PC-3 (cell line): ENCODE results near the gene ETNK1. TPM values are rescaled to one million over a fixed set of nuclear protein-coding genes. Genes with fewer than 3 reads are reported as not detected.

Experiments used
- ATAC-seq: fragments of 200-7000 bp; cut with Tn5 transposase; 2 replicates; pipeline ENCODE4 v1.9.1; 2020; ENCODE audit warnings: mild to moderate bottlenecking, moderate library complexity
- BruUV-seq: library from RNA; stranded (reverse); fragments of 400-500 nt; replicated peaks from 2 replicates; lab custom pipeline; 2021; lab: Mats Ljungman, UMichigan
- CTCF ChIA-PET: fragments of 300-600 bp; sonication (Branson Sonifier 250); formaldehyde crosslinking; loops from one replicate; lab custom pipeline; 2022; ENCODE audit warnings: antibody characterized with exemption; lab: Charles Lee
- POLR2A ChIA-PET: fragments of 300-600 bp; sonication (Branson Sonifier 250); formaldehyde crosslinking; loops from one replicate; lab custom pipeline; 2022; ENCODE audit warnings: antibody characterized with exemption; ENCODE audit not compliant: unreplicated experiment; lab: Charles Lee
- DNase-seq: peaks from one replicate; pipeline ENCODE4 v3.0.0-alpha.2; 2015
- H2AFZ ChIP-seq: fragments of 300-600 bp; sonication (generic); 2 replicates; pipeline ENCODE4 v1.6.0; 2016; ENCODE audit warnings: antibody characterized with exemption, low read length
- H3F3A ChIP-seq: fragments of 300-600 bp; sonication (generic); one replicate; pipeline ENCODE4 v1.6.0; 2017; ENCODE audit warnings: antibody characterized with exemption, low read length, control low read depth, mild to moderate bottlenecking; ENCODE audit not compliant: unreplicated experiment
- H3K27ac ChIP-seq: fragments of 300-600 bp; sonication (generic); 2 replicates; pipeline ENCODE4 v1.5.1; 2016; ENCODE audit warnings: mild to moderate bottlenecking, low read length
- H3K27me3 ChIP-seq: fragments of 300-600 bp; sonication (generic); 2 replicates; pipeline ENCODE4 v1.6.1; 2016; ENCODE audit warnings: low read length, mixed read lengths
- H3K36me3 ChIP-seq: fragments of 300-600 bp; sonication (generic); 2 replicates; pipeline ENCODE4 v1.6.1; 2016; ENCODE audit warnings: low read depth, mixed run types, low read length, mixed read lengths
- H3K4me1 ChIP-seq: fragments of 300-600 bp; sonication (generic); 2 replicates; pipeline ENCODE4 v1.5.1; 2016; ENCODE audit warnings: low read length; ENCODE audit not compliant: insufficient read depth
- H3K4me2 ChIP-seq: fragments of 300-600 bp; sonication (generic); 2 replicates; pipeline ENCODE4 v1.6.0; 2016; ENCODE audit warnings: low read length
- H3K4me3 ChIP-seq: fragments of 300-600 bp; sonication (generic); 2 replicates; pipeline ENCODE4 v1.5.1; 2016; ENCODE audit warnings: mild to moderate bottlenecking, low read length, mixed read lengths
- H3K79me2 ChIP-seq: fragments of 300-600 bp; sonication (generic); 2 replicates; pipeline ENCODE4 v1.6.1; 2017; ENCODE audit warnings: low read length, mixed read lengths
- H3K9ac ChIP-seq: fragments of 300-600 bp; sonication (generic); 2 replicates; pipeline ENCODE4 v1.6.0; 2016; ENCODE audit warnings: mild to moderate bottlenecking, low read length
- H3K9me2 ChIP-seq: fragments of 300-600 bp; sonication (generic); replicated peaks from 2 replicates; pipeline ENCODE4 v1.6.1; 2016; ENCODE audit warnings: mixed run types, low read length, mixed read lengths
- H3K9me3 ChIP-seq: fragments of 300-600 bp; sonication (generic); 2 replicates; pipeline ENCODE4 v1.6.1; 2016; ENCODE audit warnings: low read length, mixed read lengths
- H4K20me1 ChIP-seq: fragments of 300-600 bp; sonication (generic); 2 replicates; pipeline ENCODE4 v1.6.1; 2016; ENCODE audit warnings: low read length, mixed read lengths
- EZH2 ChIP-seq: fragments of 300-600 bp; sonication (generic); IDR thresholded peaks from one replicate; pipeline ENCODE4 v1.6.1; 2017; ENCODE audit warnings: antibody characterized with exemption, mild to moderate bottlenecking, low read length; ENCODE audit not compliant: unreplicated experiment
- EZH2phosphoT487 ChIP-seq: fragments of 300-600 bp; sonication (generic); IDR thresholded peaks from 2 replicates; pipeline ENCODE4 v1.6.1; 2018; ENCODE audit warnings: mild to moderate bottlenecking, antibody characterized with exemption, low read length, borderline replicate concordance
- intact Hi-C: fragments of 100-400 bp; cut with micrococcal nuclease; formaldehyde crosslinking; loops from 2 replicates; pipeline ENCODE4 v1.9.0; 2023
- total RNA-seq: library from RNA; depleted of rRNA; stranded (reverse); fragments of >200 nt; gene quantifications from 2 replicates; pipeline ENCODE4 v1.2.3, GENCODE V29; 2014
- TF ChIP-seq, protein P1 (sequence below): fragments of 300-600 bp; sonication (generic); conservative IDR thresholded peaks from 2 replicates; pipeline ENCODE4 v1.5.1; 2017; ENCODE audit warnings: antibody characterized with exemption, low read depth, mild to moderate bottlenecking, low read length

The ETNK1 gene
- total RNA-seq, 1 experiment from 2014 or later = 17.8 TPM

DNA sequence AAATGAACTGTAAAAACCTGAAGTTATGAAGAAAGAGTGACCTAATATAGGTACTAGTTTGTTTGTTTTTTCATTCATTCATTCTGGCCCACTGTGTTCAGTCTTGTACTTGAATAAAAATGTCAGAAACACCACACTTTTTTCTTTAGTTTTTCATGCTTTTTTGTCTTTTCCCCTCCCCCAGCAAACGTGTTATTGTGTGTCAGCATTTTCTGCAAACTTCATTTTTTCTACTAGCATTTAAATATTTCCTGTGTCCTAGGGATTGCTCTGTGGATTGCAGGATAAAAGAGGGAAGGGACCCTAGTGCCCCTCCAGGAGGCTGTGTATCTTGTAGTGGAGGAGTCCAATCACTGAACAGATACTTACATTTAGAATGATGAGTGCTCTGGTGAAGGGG lies 42.2 kb downstream of the ETNK1 start:
- no peaks in the 10 kb centered on the region for H3K9me2 ChIP-seq
- H3K36me3 ChIP-seq = no peaks in the 10 kb centered on the region; the same call in 1 of the 2 replicates
- no TSS peak for BruUV-seq
- H2AFZ ChIP-seq = no peak overlapping the region
- no peaks in the 10 kb centered on the region for H3F3A ChIP-seq
- H3K27me3 ChIP-seq = no peaks in the 10 kb centered on the region
- DNase-seq (no peak), ATAC-seq (no peak)
- no peak overlapping the region for H3K27ac ChIP-seq
- ChIA-PET POLR2A (no interaction called here), CTCF (no interaction called here)
- no peaks in the 10 kb centered on the region for H3K9me3 ChIP-seq
- no peaks in the 10 kb centered on the region for H4K20me1 ChIP-seq
- H3K79me2 ChIP-seq = no peaks in the 10 kb centered on the region
- H3K4me2 ChIP-seq = no peak overlapping the region
- intact Hi-C loops = no loop called here
- no peaks in the 10 kb centered on the region for H3K4me1 ChIP-seq
- TF ChIP-seq, protein P1, sequence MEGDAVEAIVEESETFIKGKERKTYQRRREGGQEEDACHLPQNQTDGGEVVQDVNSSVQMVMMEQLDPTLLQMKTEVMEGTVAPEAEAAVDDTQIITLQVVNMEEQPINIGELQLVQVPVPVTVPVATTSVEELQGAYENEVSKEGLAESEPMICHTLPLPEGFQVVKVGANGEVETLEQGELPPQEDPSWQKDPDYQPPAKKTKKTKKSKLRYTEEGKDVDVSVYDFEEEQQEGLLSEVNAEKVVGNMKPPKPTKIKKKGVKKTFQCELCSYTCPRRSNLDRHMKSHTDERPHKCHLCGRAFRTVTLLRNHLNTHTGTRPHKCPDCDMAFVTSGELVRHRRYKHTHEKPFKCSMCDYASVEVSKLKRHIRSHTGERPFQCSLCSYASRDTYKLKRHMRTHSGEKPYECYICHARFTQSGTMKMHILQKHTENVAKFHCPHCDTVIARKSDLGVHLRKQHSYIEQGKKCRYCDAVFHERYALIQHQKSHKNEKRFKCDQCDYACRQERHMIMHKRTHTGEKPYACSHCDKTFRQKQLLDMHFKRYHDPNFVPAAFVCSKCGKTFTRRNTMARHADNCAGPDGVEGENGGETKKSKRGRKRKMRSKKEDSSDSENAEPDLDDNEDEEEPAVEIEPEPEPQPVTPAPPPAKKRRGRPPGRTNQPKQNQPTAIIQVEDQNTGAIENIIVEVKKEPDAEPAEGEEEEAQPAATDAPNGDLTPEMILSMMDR = no peak
- TF ChIP-seq EZH2phosphoT487 = no peak
- no peak for TF ChIP-seq EZH2
- no peak overlapping the region for H3K4me3 ChIP-seq
- H3K9ac ChIP-seq = no peak overlapping the region

DNA sequence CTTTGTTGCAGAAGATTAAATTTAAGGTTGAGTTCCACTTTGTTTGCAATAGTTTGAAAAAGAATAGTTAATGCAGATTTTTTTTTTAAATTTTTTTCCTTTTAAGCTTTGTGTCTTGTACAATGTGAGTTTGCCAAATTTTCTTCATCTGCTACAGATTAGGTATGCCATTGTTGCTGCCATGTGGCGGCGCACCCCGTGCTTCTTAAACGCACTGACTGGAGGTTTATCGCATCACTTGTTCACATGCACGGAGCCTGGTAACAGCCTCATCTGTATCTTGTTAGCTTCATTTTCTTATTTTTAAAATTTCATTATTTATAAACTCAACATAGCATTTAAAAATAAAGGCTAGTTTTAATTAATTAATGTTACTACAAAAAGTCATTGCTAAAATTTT lies 43.5 kb downstream of the ETNK1 start:
- no TSS peak for BruUV-seq
- POLR2A ChIA-PET = no interaction called here
- CTCF ChIA-PET = no interaction called here
- Histone ChIP-seq H3F3A (no peaks in the 10 kb centered on the region), H3K4me2 (no peak overlapping the region), H3K9ac (no peak overlapping the region), H3K4me1 (peaks cover 10% of the 10 kb centered on the region), H3K9me2 (no peaks in the 10 kb centered on the region), H3K27me3 (no peaks in the 10 kb centered on the region), H3K79me2 (no peaks in the 10 kb centered on the region), H3K27ac (no peak overlapping the region), H2AFZ (no peak overlapping the region), H4K20me1 (no peaks in the 10 kb centered on the region), H3K9me3 (no peaks in the 10 kb centered on the region), H3K4me3 (no peak overlapping the region), H3K36me3 (peaks cover 1% of the 10 kb centered on the region; the same call in 1 of the 2 replicates)
- DNase-seq (no peak), ATAC-seq (no peak)
- intact Hi-C loops = no loop called here
- TF ChIP-seq EZH2 (no peak), EZH2phosphoT487 (no peak)
- TF ChIP-seq, protein P1 = no peak

- no peak for DNase-seq
- Histone ChIP-seq H3K79me2 (no peaks in the 10 kb centered on the region), H3K36me3 (peaks cover 5% of the 10 kb centered on the region; the same call in 1 of the 2 replicates), H3K9ac (no peak overlapping the region), H4K20me1 (no peaks in the 10 kb centered on the region), H3K27me3 (no peaks in the 10 kb centered on the region), H3K4me2 (no peak overlapping the region), H3K4me1 (peaks cover 12% of the 10 kb centered on the region), H3K9me3 (no peaks in the 10 kb centered on the region), H3K4me3 (no peak overlapping the region), H2AFZ (no peak overlapping the region), H3F3A (no peaks in the 10 kb centered on the region), H3K27ac (no peak overlapping the region), H3K9me2 (no peaks in the 10 kb centered on the region)
- BruUV-seq = no TSS peak
- ChIA-PET CTCF (no interaction called here), POLR2A (no interaction called here)
- intact Hi-C loops = loop anchor here (5.0 kb wide), 1 partner anchor 143 kb away; no protein-coding TSS in a partner anchor
- TF ChIP-seq EZH2 = no peak
- TF ChIP-seq, protein P1 = peak; percentile 61
- ATAC-seq = no peak
Measured at GRCh38 chr12:22670762-22671161, 45.8 kb downstream of the ETNK1 start.
